WI38 (cell line): ENCODE results near the gene AFF3.

ENCODE experiments used
- H3K4me3 ChIP-seq: 2 replicates; pipeline ENCODE4 v1.5.1; 2011; ENCODE audit warnings: low read depth, mild to moderate bottlenecking, control low read depth, low read length
- CTCF ChIP-seq: IDR thresholded peaks from 2 replicates; pipeline ENCODE4 v1.5.1; 2012; ENCODE audit warnings: low read depth, mild to moderate bottlenecking, control low read depth, low read length

The AFF3 gene

GRCh38 chr2:100182494-100183361, 40.3 kb upstream of the AFF3 start:
- TF ChIP-seq CTCF: no peak
- H3K4me3 ChIP-seq: no peak overlapping the region

GRCh38 chr2:100180503-100180902, 38.1 kb upstream of the AFF3 start:
- no peak for TF ChIP-seq CTCF
- H3K4me3 ChIP-seq: no peak overlapping the region

GRCh38 chr2:100179806-100180205, 37.4 kb upstream of the AFF3 start:
- H3K4me3 ChIP-seq: no peak overlapping the region
- no peak for TF ChIP-seq CTCF

GRCh38 chr2:100178864-100179263, 36.5 kb upstream of the AFF3 start:
- H3K4me3 ChIP-seq: no peak overlapping the region
- no peak for TF ChIP-seq CTCF

GRCh38 chr2:100178085-100178788, 35.8 kb upstream of the AFF3 start:
- peak; percentile 29; the same call in 1 of the 2 replicates for TF ChIP-seq CTCF
- H3K4me3 ChIP-seq: no peak overlapping the region

- no peak overlapping the region for H3K4me3 ChIP-seq
- no peak for TF ChIP-seq CTCF
Measured at GRCh38 chr2:100176925-100177324, 34.5 kb upstream of the AFF3 start.

GRCh38 chr2:100174026-100174431, 31.6 kb upstream of the AFF3 start:
- no peak overlapping the region for H3K4me3 ChIP-seq
- TF ChIP-seq CTCF: no peak
